HG03520 (cell line): ENCODE data around the gene EPN3.
A peak's percentile ranks its signal among the peaks of the same experiment; 100 is the strongest.

ENCODE experiments used
- ATAC-seq: cut with Tn5 transposase; IDR thresholded peaks from one replicate; pipeline ENCODE4 v1.9.1; 2021; ENCODE audit warnings: mild to moderate bottlenecking, moderate library complexity; ENCODE audit not compliant: unreplicated experiment

EPN3 gene

DNA sequence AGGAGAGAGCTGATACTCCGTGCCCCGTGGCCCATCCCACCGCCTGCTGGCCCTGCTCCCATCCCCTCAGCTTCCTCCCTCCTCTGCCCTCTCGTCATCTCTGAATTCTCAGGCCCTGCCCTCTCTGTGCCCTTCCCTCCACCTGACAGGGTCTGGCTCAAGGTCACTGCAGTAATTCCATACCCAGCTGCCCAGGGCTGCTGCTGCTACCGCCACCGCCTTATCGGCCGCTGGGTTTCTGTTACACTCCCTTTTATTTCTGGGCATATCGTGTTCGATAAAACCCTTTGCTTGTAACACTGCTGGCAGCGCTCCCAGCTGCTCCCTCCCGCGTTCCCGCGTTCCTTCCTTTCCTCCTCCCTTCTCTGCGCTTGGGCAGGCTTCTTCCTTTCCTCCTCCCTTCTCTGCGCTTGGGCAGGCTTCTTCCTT, 1.2 kb downstream of the EPN3 start:
- no peak for ATAC-seq

DNA sequence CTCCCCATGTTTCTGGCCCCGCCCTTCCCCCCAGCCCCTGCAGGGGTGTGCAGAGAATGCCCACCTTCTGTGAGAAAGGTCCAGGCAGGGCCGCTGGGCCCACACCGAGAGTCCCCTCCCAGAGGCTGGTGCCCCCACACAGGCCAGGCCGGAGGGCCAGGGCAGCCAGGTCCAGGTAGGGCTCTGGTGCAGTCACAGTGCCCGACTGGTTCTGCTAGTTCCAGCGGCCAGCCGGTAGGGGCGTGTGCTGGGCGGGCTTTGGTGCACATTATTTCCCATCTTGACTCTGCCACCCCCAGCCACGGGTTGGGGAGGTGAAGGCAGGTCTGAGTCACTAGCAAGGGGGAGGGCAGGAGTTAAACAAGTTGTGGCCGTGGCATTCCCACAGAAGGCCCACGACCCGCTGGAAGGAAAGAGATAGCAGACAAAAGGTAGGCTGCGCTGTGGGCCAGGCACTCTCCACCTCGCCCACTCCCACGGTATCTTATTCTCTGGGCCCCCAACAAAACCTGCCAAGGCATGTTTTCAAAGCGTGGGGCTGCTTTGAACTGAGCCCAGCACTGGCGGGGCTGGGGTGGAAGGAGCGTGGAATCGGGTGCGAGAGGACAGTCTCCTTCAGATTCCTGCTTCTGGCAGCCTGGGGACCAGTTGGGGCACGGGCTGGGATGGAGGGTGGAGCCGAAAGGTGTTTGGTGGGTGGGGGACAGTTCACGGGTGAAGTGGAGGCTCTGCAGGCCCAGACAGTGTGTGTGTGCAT, 1.9 kb downstream of the EPN3 start:
- no peak for ATAC-seq

- no peak for ATAC-seq
Measured at GRCh38 chr17:50534979-50535326, 2.4 kb downstream of the EPN3 start.

DNA sequence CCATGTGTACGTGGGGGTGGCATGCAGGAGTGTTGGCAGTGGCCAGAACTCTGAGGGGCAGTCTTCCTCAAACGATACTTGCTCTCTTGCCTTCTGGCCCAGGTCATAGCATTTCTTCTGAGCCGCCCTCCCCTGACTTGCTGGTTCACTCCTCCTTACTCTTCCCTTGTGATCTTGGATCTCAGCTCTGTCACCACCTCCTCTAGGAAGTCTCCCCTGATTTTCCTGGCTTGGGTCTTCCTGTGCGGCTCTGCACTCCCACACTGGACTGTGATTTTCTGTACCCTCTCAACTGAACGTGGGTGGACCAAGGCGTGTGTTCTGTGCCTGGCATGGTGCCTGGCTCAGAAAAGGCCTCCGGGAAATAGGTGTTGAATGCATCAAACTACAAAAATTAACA, 2.9 kb downstream of the EPN3 start:
- ATAC-seq: no peak

- no peak for ATAC-seq
Measured at GRCh38 chr17:50536683-50537646, 4.4 kb downstream of the EPN3 start.

GRCh38 chr17:50537721-50538548, 5.4 kb downstream of the EPN3 start:
- no peak for ATAC-seq

DNA sequence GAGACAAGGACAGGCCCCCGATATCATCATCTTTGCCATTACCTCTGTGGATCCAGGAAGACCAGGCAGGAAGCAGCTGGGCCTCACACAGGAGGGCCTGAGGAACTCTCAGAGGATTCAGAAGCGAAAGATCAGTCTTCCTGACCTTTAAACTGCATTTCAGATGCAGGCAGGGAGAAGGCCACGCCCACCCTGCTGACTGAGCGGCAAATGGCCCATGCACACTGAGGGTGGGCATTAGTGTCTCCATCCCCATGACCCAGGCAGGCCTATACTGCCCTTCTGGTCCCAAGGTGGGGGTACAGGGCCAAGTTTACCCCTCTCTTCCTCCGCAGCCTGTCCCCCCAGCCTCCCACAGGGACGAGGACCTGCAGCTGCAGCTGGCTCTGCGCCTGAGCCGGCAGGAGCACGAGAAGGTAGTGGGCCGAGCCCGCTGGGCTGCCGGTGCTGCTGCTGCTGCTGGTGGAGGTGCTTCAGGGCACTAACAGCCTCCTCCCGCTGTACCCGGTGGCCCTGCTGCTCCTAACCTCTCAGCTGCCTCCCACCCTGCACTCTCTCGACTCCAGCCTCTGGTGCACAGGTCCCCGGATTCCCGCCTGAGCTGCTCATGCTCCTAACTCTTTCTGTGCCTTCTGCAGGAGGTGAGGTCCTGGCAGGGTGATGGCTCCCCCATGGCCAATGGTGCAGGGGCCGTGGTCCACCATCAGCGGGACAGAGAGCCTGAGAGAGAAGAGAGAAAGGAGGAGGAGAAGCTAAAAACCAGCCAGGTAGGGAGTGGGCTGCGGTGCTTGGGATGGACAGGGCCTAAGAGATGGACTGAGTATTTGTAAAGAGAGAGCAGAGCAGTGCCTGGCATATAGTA, 6.2 kb downstream of the EPN3 start:
- no peak for ATAC-seq

DNA sequence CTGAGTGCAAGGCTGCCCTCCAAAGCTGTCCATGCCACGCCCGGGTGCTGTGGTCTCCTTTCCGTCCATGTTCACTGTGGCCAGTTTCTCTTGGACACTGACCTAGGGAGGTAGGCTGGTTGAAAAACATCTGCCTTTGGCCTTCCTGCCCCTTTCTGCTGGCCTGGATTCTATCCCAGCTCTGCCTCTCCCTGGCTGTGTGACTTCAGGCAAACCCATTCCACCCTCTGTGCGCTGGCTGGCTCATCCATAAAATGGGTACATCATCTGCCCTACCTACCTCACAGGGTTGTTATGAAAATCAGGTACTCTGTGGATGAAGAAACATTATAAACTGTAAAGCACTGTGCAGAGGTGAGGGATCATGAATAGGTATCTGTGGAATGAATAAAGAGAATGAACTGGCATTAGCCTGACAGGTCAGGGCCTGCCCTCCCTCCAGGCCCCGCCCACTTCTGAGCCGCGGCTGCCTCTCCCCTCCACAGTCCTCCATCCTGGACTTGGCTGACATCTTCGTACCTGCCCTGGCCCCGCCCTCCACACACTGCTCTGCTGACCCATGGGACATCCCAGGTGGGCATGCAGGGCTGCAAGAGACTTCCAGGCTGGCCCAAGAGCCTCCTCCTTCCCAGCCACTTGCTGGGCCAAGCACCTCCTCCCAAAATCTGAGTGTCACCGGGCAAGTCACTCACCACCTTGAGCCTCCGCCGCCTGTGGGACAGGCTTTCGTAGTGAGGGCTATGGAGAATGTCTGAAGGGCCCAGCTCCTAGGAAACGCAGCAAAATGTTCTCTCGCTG, 7.4 kb downstream of the EPN3 start:
- ATAC-seq: no peak

DNA sequence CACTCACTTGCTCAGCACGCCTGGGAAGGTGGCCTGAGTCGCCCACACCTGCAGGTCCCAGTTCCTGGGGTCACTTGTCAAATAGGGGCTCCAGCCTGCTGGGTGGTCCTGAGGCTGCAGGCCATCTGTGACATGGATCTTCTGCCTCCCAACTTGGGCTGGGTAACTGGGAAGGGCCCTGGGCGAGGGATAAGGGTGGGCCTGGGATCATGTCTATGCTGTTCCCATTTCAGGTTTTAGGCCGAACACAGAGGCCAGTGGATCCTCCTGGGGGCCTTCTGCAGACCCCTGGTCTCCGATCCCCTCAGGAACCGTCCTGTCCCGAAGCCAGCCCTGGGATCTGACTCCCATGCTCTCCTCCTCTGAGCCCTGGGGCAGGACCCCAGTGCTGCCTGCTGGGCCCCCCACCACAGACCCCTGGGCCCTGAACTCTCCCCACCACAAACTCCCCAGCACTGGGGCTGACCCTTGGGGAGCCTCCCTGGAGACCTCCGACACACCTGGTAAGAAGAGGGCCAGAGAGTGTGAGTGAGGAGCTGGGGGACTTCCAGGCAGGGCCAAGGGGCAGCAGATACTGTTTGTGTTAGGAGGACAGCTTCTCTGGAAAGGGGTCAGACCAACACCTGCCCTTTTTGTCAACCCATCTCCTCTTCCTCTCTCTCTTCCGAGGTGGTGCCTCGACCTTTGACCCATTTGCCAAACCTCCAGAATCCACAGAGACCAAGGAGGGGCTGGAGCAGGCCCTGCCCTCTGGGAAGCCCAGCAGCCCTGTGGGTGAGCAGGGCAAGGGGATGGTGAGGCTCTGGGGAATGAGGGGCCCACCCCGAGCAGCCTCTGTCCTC, 8.2 kb downstream of the EPN3 start:
- no peak for ATAC-seq

GRCh38 chr17:50541402-50541715, 8.8 kb downstream of the EPN3 start:
- ATAC-seq: no peak

- ATAC-seq: peak; percentile 70
Measured at GRCh38 chr17:50541716-50542688, 9.5 kb downstream of the EPN3 start.

GRCh38 chr17:50542795-50543774, 10.6 kb downstream of the EPN3 start:
- ATAC-seq: no peak

- no peak for ATAC-seq
Measured at GRCh38 chr17:50544516-50544915, 12.0 kb downstream of the EPN3 start.

DNA sequence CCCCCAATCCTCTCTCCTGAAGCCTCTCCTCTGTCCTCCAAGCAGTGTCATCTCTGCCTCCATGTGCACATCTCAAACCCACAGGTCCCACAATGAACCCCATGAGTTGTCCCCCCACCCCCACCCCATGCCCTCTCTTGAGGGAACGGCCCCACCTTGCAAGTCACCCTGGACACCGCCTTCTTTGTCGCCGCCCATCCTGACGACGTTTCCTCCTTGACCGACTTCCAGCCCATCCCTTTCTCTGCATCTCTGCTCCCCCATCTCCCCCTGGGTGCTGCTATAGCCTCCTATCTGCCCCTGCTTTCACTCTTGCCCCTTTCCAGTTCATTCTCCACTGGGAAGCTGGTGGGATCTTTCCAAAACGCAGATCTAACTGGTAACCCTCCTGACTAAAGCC, 12.8 kb downstream of the EPN3 start:
- ATAC-seq: no peak

GRCh38 chr17:50546701-50547034, 14.1 kb downstream of the EPN3 start:
- ATAC-seq: no peak

DNA sequence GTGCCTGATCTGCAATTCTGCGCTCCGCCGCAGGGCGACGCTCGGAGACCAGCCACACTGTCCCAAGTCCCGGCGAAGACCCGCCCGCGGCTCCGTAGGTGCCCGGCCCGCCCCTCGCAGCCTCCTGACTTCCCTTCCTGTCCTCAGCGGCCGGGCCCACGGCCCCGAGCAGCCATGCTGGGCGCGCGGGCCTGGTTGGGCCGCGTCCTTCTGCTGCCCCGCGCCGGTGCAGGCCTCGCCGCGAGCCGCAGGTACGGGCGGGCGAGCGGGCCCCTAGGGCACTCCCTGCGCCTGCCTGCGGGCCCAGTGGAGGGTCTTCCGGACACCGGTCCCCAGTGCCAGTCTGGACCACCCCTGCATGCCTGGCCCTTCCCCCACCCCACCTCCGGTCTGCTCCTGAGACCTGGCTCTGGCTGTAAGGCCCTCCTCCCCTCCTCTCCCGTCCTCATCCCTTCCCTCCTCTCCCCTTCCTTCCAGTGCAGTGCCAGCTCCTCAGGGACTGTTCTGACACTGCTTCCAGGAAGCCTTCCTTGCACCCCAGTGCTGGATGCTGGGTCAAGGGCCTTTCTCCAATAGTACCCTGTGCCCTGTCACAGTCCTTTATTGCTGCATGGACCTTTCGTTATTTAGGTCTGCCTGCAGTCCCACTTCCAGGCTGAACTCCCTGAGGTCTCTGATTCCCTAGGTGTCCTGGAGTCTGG, 14.7 kb downstream of the EPN3 start, which contains the start of gene SPATA20:
Gene SPATA20, plus strand, starts transcription at position 140 of the 701 bp plus-strand sequence. Its CDS starts 35 bp downstream, at position 175.
- ATAC-seq: peak; percentile 70
